K562 (cell line): Measurements from ENCODE around the gene NAA40. TPM values are rescaled to one million over a fixed set of nuclear protein-coding genes. Genes with fewer than 3 reads are reported as not detected.

ENCODE experiments used
- ATAC-seq: fragments of 200-7000 bp; cut with Tn5 transposase; 3 replicates; pipeline ENCODE4 v1.9.1; 2020; ENCODE audit warnings: moderate library complexity
- Bru-seq: library from RNA; stranded (reverse); fragments of 400-500 nt; gene quantifications from one replicate; lab custom pipeline; 2021; lab: Mats Ljungman, UMichigan
- BruChase-seq, 2 experiments: library from RNA; stranded (reverse); fragments of 400-500 nt; gene quantifications; one replicate each; lab custom pipeline; 2021; lab: Mats Ljungman, UMichigan
- BruUV-seq: library from RNA; stranded (reverse); fragments of 400-500 nt; replicated peaks from 2 replicates; lab custom pipeline; 2021; lab: Mats Ljungman, UMichigan
- CTCF ChIA-PET: fragments of 300-600 bp; formaldehyde crosslinking; extraction: SDS; loops from one replicate; lab custom pipeline; 2021; ENCODE audit warnings: low intra/inter-chr PET ratio; lab: Yijun Ruan, JAX
- POLR2A ChIA-PET: fragments of 300-600, 350-650 bp; sonication (Branson Sonifier 250); formaldehyde crosslinking; extraction: SDS; loops from one replicate; lab custom pipeline; 2021; ENCODE audit warnings: antibody characterized with exemption, inconsistent platforms; lab: Yijun Ruan, JAX
- DNase-seq, 4 experiments: peaks; one replicate each; pipeline versions ENCODE4 v3.0.0 to v3.0.0-alpha.2; 2011 to 2018; ENCODE audit warnings: low spot score in 3 of 4, mixed read lengths in 3 of 4; ENCODE audit errors: extremely low read depth in 1 of 4
- FAIRE-seq: peaks from 2 replicates; lab custom pipeline; 2011; peaks lifted over from hg19 to GRCh38; lab: Jason Lieb, UNC
- H2AFZ ChIP-seq: 2 replicates; pipeline ENCODE4 v1.6.0; 2011; ENCODE audit warnings: low read depth, low read length, control low read depth, inconsistent platforms
- H3K27ac ChIP-seq: fragments of 200-600 bp; 3 replicates; pipeline ENCODE4 v1.8.0; 2011; ENCODE audit warnings: low read depth, mild to moderate bottlenecking, control low read depth, inconsistent platforms, low read length, moderate library complexity, mixed read lengths; ENCODE audit errors: extremely low read depth
- H3K27me3 ChIP-seq, 2 experiments: fragments of 300-600 bp in 1 of 2; 2 replicates in 1 of 2; 3 replicates in 1 of 2; pipeline versions ENCODE4 v1.6.0 to v1.8.0; 2011; ENCODE audit warnings: inconsistent platforms in 2 of 2, low read length in 2 of 2, mild to moderate bottlenecking in 1 of 2, mixed read lengths in 1 of 2, moderate library complexity in 1 of 2; ENCODE audit not compliant: control insufficient read depth in 2 of 2, insufficient read depth in 2 of 2
- H3K36me3 ChIP-seq: fragments of 300-600 bp; 3 replicates; pipeline ENCODE4 v1.8.0; 2011; ENCODE audit warnings: mild to moderate bottlenecking, low read length, inconsistent platforms; ENCODE audit not compliant: control insufficient read depth, insufficient read depth
- H3K4me1 ChIP-seq, 2 experiments: fragments of 200-600 bp in 1 of 2; replicated peaks in 1 of 2; 2 replicates in 1 of 2; 3 replicates in 1 of 2; pipeline versions ENCODE4 v1.5.1 to v1.8.0; 2011; ENCODE audit warnings: inconsistent platforms in 2 of 2, low read length in 2 of 2, mild to moderate bottlenecking in 1 of 2, mixed read lengths in 1 of 2, moderate library complexity in 1 of 2; ENCODE audit not compliant: control insufficient read depth in 2 of 2, insufficient read depth in 2 of 2
- H3K4me2 ChIP-seq: 2 replicates; pipeline ENCODE4 v1.6.1; 2011; ENCODE audit warnings: low read length, control low read depth, inconsistent platforms, mixed read lengths; ENCODE audit not compliant: insufficient read depth
- H3K4me3 ChIP-seq: fragments of 200-600 bp; sonication (generic), shearing (Covaris generic); 2 replicates; pipeline ENCODE4 v1.5.1; 2016; ENCODE audit warnings: control low read depth, inconsistent platforms
- H3K79me2 ChIP-seq: fragments of 200-600 bp; 3 replicates; pipeline ENCODE4 v1.8.0; 2011; ENCODE audit warnings: low read length, inconsistent platforms; ENCODE audit not compliant: control insufficient read depth, insufficient read depth
- H3K9ac ChIP-seq, 2 experiments: 2 replicates each; pipeline versions ENCODE4 v1.6.0 to v1.6.1; 2011; ENCODE audit warnings: low read depth in 2 of 2, low read length in 2 of 2, control low read depth in 1 of 2, inconsistent platforms in 1 of 2, mild to moderate bottlenecking in 1 of 2, mixed read lengths in 1 of 2; ENCODE audit not compliant: insufficient read depth in 1 of 2
- H3K9me1 ChIP-seq: one replicate; pipeline ENCODE4 v1.6.0; 2011; ENCODE audit warnings: inconsistent platforms, mild to moderate bottlenecking, low read length, moderate library complexity; ENCODE audit not compliant: control insufficient read depth, insufficient read depth
- H3K9me3 ChIP-seq: replicated peaks from 2 replicates; pipeline ENCODE4 v1.5.1; 2011; ENCODE audit warnings: low read depth, low read length, inconsistent platforms; ENCODE audit not compliant: control insufficient read depth, insufficient read depth
- H4K20me1 ChIP-seq: replicated peaks from 2 replicates; pipeline ENCODE4 v1.6.1; 2011; ENCODE audit warnings: low read length, inconsistent platforms, mixed read lengths; ENCODE audit not compliant: control insufficient read depth, insufficient read depth
- BMI1 ChIP-seq: fragments of 150-350 bp; IDR thresholded peaks from 2 replicates; pipeline ENCODE4 v1.6.1; 2014; ENCODE audit warnings: low read length
- C11orf30 ChIP-seq: fragments of 450-650 bp; IDR thresholded peaks from 2 replicates; pipeline ENCODE4 v1.6.1; 2016; ENCODE audit warnings: low read depth, mild to moderate bottlenecking
- CBFA2T2 ChIP-seq: fragments of 450-650 bp; conservative IDR thresholded peaks from 2 replicates; pipeline ENCODE4 v1.6.1; 2017; ENCODE audit warnings: mild to moderate bottlenecking
- ESRRA ChIP-seq: fragments of 450-650 bp; IDR thresholded peaks from 2 replicates; pipeline ENCODE4 v1.6.1; 2014; ENCODE audit warnings: low read depth, mild to moderate bottlenecking, moderate library complexity, borderline replicate concordance
- MXI1 ChIP-seq: IDR thresholded peaks from 2 replicates; pipeline ENCODE4 v1.6.1; 2011; ENCODE audit warnings: low read depth, mild to moderate bottlenecking, improper control_type of control experiment, low read length
- POU5F1 ChIP-seq: fragments of 150-350 bp; IDR thresholded peaks from 2 replicates; pipeline ENCODE4 v1.6.1; 2014; ENCODE audit warnings: borderline replicate concordance, low read length, low read depth, mild to moderate bottlenecking; ENCODE audit not compliant: partially characterized antibody
- SMAD4 ChIP-seq: fragments of 250-450 bp; sonication (Bioruptor Pico); conservative IDR thresholded peaks from 2 replicates; pipeline ENCODE4 v1.8.0; 2021; ENCODE audit warnings: inconsistent platforms, mild to moderate bottlenecking, moderate library complexity
- SP1 ChIP-seq: sonication (generic); formaldehyde crosslinking; IDR thresholded peaks from 2 replicates; pipeline ENCODE4 v1.8.1; 2022; ENCODE audit warnings: mild to moderate bottlenecking, missing genetic modification reagents
- YY1 ChIP-seq, 3 experiments: IDR thresholded peaks; 2 replicates each; pipeline ENCODE4 v1.6.1; 2011; ENCODE audit warnings: low read length in 2 of 3, mild to moderate bottlenecking in 2 of 3, moderate library complexity in 2 of 3, borderline replicate concordance in 1 of 3, control low read depth in 1 of 3, low read depth in 1 of 3; ENCODE audit not compliant: insufficient read depth in 3 of 3, insufficient replicate concordance in 2 of 3, control insufficient read depth in 1 of 3, insufficient read length in 1 of 3; ENCODE audit errors: extremely low read depth in 1 of 3
- ZNF717 ChIP-seq: fragments of 250-450 bp; sonication (Bioruptor Pico); IDR thresholded peaks from 2 replicates; pipeline ENCODE4 v1.5.0; 2021
- WGBS: fragments of 100-300 bp; shearing (Covaris generic); methylation state at CpG from one replicate; pipeline ENCODE4 v1.1.6; 2016; ENCODE audit warnings: low coverage, mixed read lengths; ENCODE audit not compliant: insufficient coverage; ENCODE audit errors: missing lambda C conversion rate; 5-methylcytosine and 5-hydroxymethylcytosine counted together
- in situ Hi-C: fragments of 300-500 bp; cut with MboI; formaldehyde crosslinking; loops from 4 replicates; pipeline ENCODE4 v1.15.0; 2018; ENCODE audit warnings: inconsistent platforms, mixed read lengths
- intact Hi-C: fragments of 100-400 bp; cut with micrococcal nuclease; formaldehyde crosslinking; loops from 2 replicates; pipeline ENCODE4 v1.14.2; 2022
- long read RNA-seq, 3 experiments: library from polyadenylated mRNA in 2 of 3; library from RNA in 1 of 3; unstranded in 2 of 3; stranded (forward) in 1 of 3; transcript quantifications; one replicate each; pipeline ENCODE4 v2.0.0, GENCODE V29; 2019 to 2022
- polyA minus RNA-seq, 3 experiments: library from RNA; depleted of rRNA, polyadenylated mRNA; stranded (reverse); fragments of >200 nt; gene quantifications; 2 replicates each; pipeline ENCODE4 v1.2.3, GENCODE V29; 2011
- polyA plus RNA-seq, 8 experiments: library from polyadenylated mRNA; depleted of rRNA in 4 of 8; stranded (reverse) in 5 of 8; unstranded in 3 of 8; fragments of >200 nt; fragmentation: Nextera tagmentation in 2 of 8; fragmentation: Illumina TruSeq in 1 of 8; extraction: Ambion mirVana in 2 of 8; extraction: Trizol in 1 of 8; gene quantifications; 2 replicates each; pipeline versions ENCODE4 v1.2.1 to v1.2.3, GENCODE V29; 2011 to 2014; ENCODE audit warnings: inconsistent platforms in 1 of 8, missing spikeins in 1 of 8
- total RNA-seq, 7 experiments: library from RNA; depleted of rRNA in 6 of 7; stranded (reverse); fragments of >200 nt in 6 of 7; fragmentation: Illumina TruSeq in 2 of 7; extraction: Trizol in 2 of 7; gene quantifications; 2 replicates each; pipeline versions ENCODE4 v1.2.1 to v1.2.3, GENCODE V29; 2011 to 2021; ENCODE audit warnings: low replicate concordance in 1 of 7

The NAA40 gene
- total RNA-seq (2011; cell fraction: chromatin; rRNA removed; ENCODE audit: low replicate concordance), result 108 and 212 TPM in 2 replicates
- total RNA-seq (2011; cell fraction: nucleolus; rRNA removed), result 99.7 and 104 TPM in 2 replicates
- total RNA-seq (2011; cell fraction: nucleoplasm; rRNA removed), result 94.1 and 96.0 TPM in 2 replicates
- total RNA-seq (2014; rRNA removed), result 14.7 and 20.1 TPM in 2 replicates
- total RNA-seq (2014; rRNA removed; fragmentation: Illumina TruSeq; extraction: Trizol), result 21.2 and 23.1 TPM in 2 replicates
- 26.6 and 27.4 TPM in 2 replicates for total RNA-seq (2015; rRNA removed; fragmentation: Illumina TruSeq; extraction: Trizol)
- total RNA-seq (2021), result 33.5 and 35.8 TPM in 2 replicates
- 23.1 and 26.0 TPM in 2 replicates for polyA plus RNA-seq (2011; rRNA removed)
- polyA plus RNA-seq (2011; cell fraction: cytosol; rRNA removed), result 19.7 and 21.3 TPM in 2 replicates
- 54.7 and 72.6 TPM in 2 replicates for polyA plus RNA-seq (2011; cell fraction: nucleus; rRNA removed)
- polyA plus RNA-seq (2012), result 21.4 and 22.6 TPM in 2 replicates
- polyA plus RNA-seq (2014; fragmentation: Illumina TruSeq; extraction: Trizol), result 38.7 and 39.0 TPM in 2 replicates
- 10 to 100 TPM in 1 of 2 experiments, 1 to 10 TPM in 1; 6.2 to 11.0 TPM for polyA plus RNA-seq (2014; fragmentation: Nextera tagmentation; extraction: Ambion mirVana)
- polyA plus RNA-seq (2014; rRNA removed), result 35.1 and 35.5 TPM in 2 replicates
- 15.7 and 16.2 TPM in 2 replicates for polyA minus RNA-seq (2011; rRNA and poly(A)+ RNA removed)
- polyA minus RNA-seq (2011; cell fraction: cytosol; rRNA and poly(A)+ RNA removed), result 7.6 and 10.0 TPM in 2 replicates
- polyA minus RNA-seq (2011; cell fraction: nucleus; rRNA and poly(A)+ RNA removed), result 16.0 and 23.3 TPM in 2 replicates
- Bru-seq, nascent RNA, result percentile 81 among the genes with signal in this experiment
- BruChase-seq, experiment 1, labeled RNA remaining after a 2-hour chase, result percentile 78 among the genes with signal in this experiment
- BruChase-seq, experiment 2, labeled RNA remaining after a 6-hour chase, result percentile 75 among the genes with signal in this experiment
- long read RNA-seq, experiment 1, transcript NAA40-202 (8 exons, 3,664 nt), result major isoform, 17 of 71 reads
- long read RNA-seq, experiment 1, transcript NAA40-209 (3 exons, 929 nt), result minor isoform, 5 of 71 reads
- long read RNA-seq, experiment 1, partial matches to known transcripts, result 2 of 71 reads
- long read RNA-seq, experiment 1, other reads (novel, unspliced or antisense), result 43 of 71 reads
- long read RNA-seq, experiment 2, full-length matches to known transcripts, result 12 of 21 reads
- long read RNA-seq, experiment 2, partial matches to known transcripts, result 1 of 21 reads
- long read RNA-seq, experiment 2, other reads (novel, unspliced or antisense), result 8 of 21 reads
- long read RNA-seq, experiment 3, transcript NAA40-202 (8 exons, 3,664 nt), result major isoform, 6 of 10 reads
- long read RNA-seq, experiment 3, partial matches to known transcripts, result 1 of 10 reads
- long read RNA-seq, experiment 3, other reads (novel, unspliced or antisense), result 1 of 10 reads

GRCh38 chr11:63938479-63939396 is at the start of gene NAA40:
TSS of gene NAA40 (plus strand) at chr11:63939002. CDS start at chr11:63939097, 95 bp downstream.
- peak within 1 kb of the TSS; percentile 74 for H3K27ac ChIP-seq
- peak within 1 kb of the TSS; percentile 74 to 96 for H3K9ac ChIP-seq
- FAIRE-seq, result peak; percentile 67
- in situ Hi-C loops (no loop called here), intact Hi-C loops (loop anchor here (1.0 kb wide), 1 partner anchor 21 kb away; the partner anchor contains the start of gene RCOR2)
- H3K9me1 ChIP-seq, result peaks cover 4% of the 10 kb centered on the region
- WGBS, result under 1% methylated on average over 48 of the region's 92 CpGs
- peaks cover 49% of the 10 kb centered on the region for H3K79me2 ChIP-seq
- ATAC-seq, result peak; percentile 94
- no peaks in the 10 kb centered on the region for H3K9me3 ChIP-seq
- H3K27me3 ChIP-seq, result no peaks in the 10 kb centered on the region
- peak within 1 kb of the TSS; percentile 96 for H3K4me2 ChIP-seq
- peak within 1 kb of the TSS; percentile 72 for H3K4me3 ChIP-seq
- ChIA-PET CTCF (interaction anchor here (0.6 kb wide), 2 partner anchors 12 to 99 kb away, joined by 4 read pairs; no protein-coding TSS in a partner anchor), POLR2A (interaction anchor here (0.6 to 1.0 kb wide), 3 partner anchors 15 to 628 kb away, joined by 3 read pairs; no protein-coding TSS in a partner anchor)
- DNase-seq, result peak; percentile 96 to 98 (median 97)
- peaks cover 30% of the 10 kb centered on the region for H3K36me3 ChIP-seq
- H3K4me1 ChIP-seq, result peaks cover 38 to 41% of the 10 kb centered on the region in 2 experiments
- no peaks in the 10 kb centered on the region for H4K20me1 ChIP-seq
- BruUV-seq, result no TSS peak
- H2AFZ ChIP-seq, result peak within 1 kb of the TSS; percentile 97
- TF ChIP-seq CBFA2T2, result peak; percentile 75
- TF ChIP-seq BMI1, result peak; percentile 88
- TF ChIP-seq SP1 (CRISPR knock-in tag), result peak; percentile 99
- peak; percentile 59; the same call in 1 of the 2 replicates for TF ChIP-seq SMAD4 (CRISPR knock-in tag)
- peak; percentile 88 for TF ChIP-seq MXI1
- TF ChIP-seq ESRRA, result peak; percentile 55; the same call in 1 of the 2 replicates
- peak; percentile 42 for TF ChIP-seq C11orf30
- peak in 2 of 3 experiments; percentile 6 to 50 for TF ChIP-seq YY1 (IDR thresholded peaks at IDR 0.05; ENCODE audit: borderline replicate concordance in 1 of 3, control insufficient read depth in 1 of 3, extremely low read depth in 1 of 3, insufficient read depth in 3 of 3, insufficient read length in 1 of 3, insufficient replicate concordance in 2 of 3, low read depth in 1 of 3, low read length in 2 of 3)
- TF ChIP-seq POU5F1, result no peak
- no peak for TF ChIP-seq ZNF717 (CRISPR knock-in tag)
